PC-9 (cell line): ENCODE data around the gene RASEF. TPM values are rescaled to one million over a fixed set of nuclear protein-coding genes. Genes with fewer than 3 reads are reported as not detected.
"Not testable (repeated sequence)": the region's sequence is repeated elsewhere in the genome, so short reads cannot be mapped to it uniquely, and the experiment has no call there.

Source experiments
- BruUV-seq: library from RNA; stranded (reverse); fragments of 400-500 nt; replicated peaks from 2 replicates; lab custom pipeline; 2021; lab: Mats Ljungman, UMichigan
- CTCF ChIA-PET: fragments of 300-600 bp; sonication (Branson Sonifier 250); formaldehyde crosslinking; loops from one replicate; lab custom pipeline; 2022; ENCODE audit warnings: antibody characterized with exemption; lab: Charles Lee
- POLR2A ChIA-PET: fragments of 300-600 bp; sonication (Branson Sonifier 250); formaldehyde crosslinking; loops from one replicate; lab custom pipeline; 2022; ENCODE audit warnings: antibody characterized with exemption; ENCODE audit not compliant: unreplicated experiment; lab: Charles Lee
- DNase-seq, 2 experiments: peaks; one replicate each; pipeline versions ENCODE4 v3.0.0 to v3.0.0-alpha.2; 2015 to 2022; ENCODE audit warnings: mixed read lengths in 1 of 2
- H2AFZ ChIP-seq: fragments of 200-600 bp; sonication (generic); 2 replicates; pipeline ENCODE4 v1.8.1; 2017; ENCODE audit warnings: antibody characterized with exemption
- H3F3A ChIP-seq: fragments of 200-600 bp; sonication (generic); 2 replicates; pipeline ENCODE4 v1.8.1; 2017; ENCODE audit warnings: antibody characterized with exemption, mild to moderate bottlenecking, low read depth; ENCODE audit not compliant: insufficient read depth
- H3K27ac ChIP-seq: fragments of 200-600 bp; sonication (generic); 2 replicates; pipeline ENCODE4 v1.6.1; 2016; ENCODE audit warnings: mixed run types
- H3K27me3 ChIP-seq: fragments of 200-600 bp; sonication (generic); 2 replicates; pipeline ENCODE4 v1.6.1; 2016; ENCODE audit warnings: low read depth, mixed run types; ENCODE audit not compliant: insufficient read depth
- H3K36me3 ChIP-seq: fragments of 200-600 bp; sonication (generic); 2 replicates; pipeline ENCODE4 v1.6.1; 2016; ENCODE audit warnings: low read depth, mixed run types
- H3K4me1 ChIP-seq: fragments of 200-600 bp; sonication (generic); replicated peaks from 2 replicates; pipeline ENCODE4 v1.6.1; 2016; ENCODE audit warnings: mixed run types; ENCODE audit not compliant: insufficient read depth
- H3K4me2 ChIP-seq: fragments of 200-600 bp; sonication (generic); 2 replicates; pipeline ENCODE4 v1.6.1; 2017; ENCODE audit warnings: mixed run types
- H3K4me3 ChIP-seq: fragments of 200-600 bp; sonication (generic); 2 replicates; pipeline ENCODE4 v1.6.1; 2016; ENCODE audit warnings: mixed run types
- H3K79me2 ChIP-seq: fragments of 200-600 bp; sonication (generic); 2 replicates; pipeline ENCODE4 v1.6.1; 2017; ENCODE audit warnings: low read depth, mixed run types
- H3K9me2 ChIP-seq: fragments of 200-600 bp; sonication (generic); 2 replicates; pipeline ENCODE4 v1.8.1; 2017; ENCODE audit warnings: mild to moderate bottlenecking; ENCODE audit not compliant: insufficient read depth
- H3K9me3 ChIP-seq: fragments of 200-600 bp; sonication (generic); 2 replicates; pipeline ENCODE4 v1.8.1; 2016; ENCODE audit warnings: low read depth; ENCODE audit not compliant: insufficient read depth
- H4K20me1 ChIP-seq: fragments of 200-600 bp; sonication (generic); 2 replicates; pipeline ENCODE4 v1.8.1; 2017; ENCODE audit not compliant: insufficient read depth
- CTCF ChIP-seq: fragments of 200-600 bp; sonication (generic); conservative IDR thresholded peaks from 2 replicates; pipeline ENCODE4 v1.6.1; 2017; ENCODE audit warnings: mixed run types, antibody characterized with exemption, mild to moderate bottlenecking, moderate library complexity
- EZH2 ChIP-seq: fragments of 200-600 bp; sonication (generic); IDR thresholded peaks from 2 replicates; pipeline ENCODE4 v1.8.0; 2017; ENCODE audit warnings: antibody characterized with exemption, low read depth
- intact Hi-C: fragments of 100-400 bp; cut with micrococcal nuclease; formaldehyde crosslinking; loops from one replicate; pipeline ENCODE4 v1.10.0; 2022; ENCODE audit not compliant: unreplicated experiment
- total RNA-seq: library from RNA; stranded (reverse); gene quantifications from 2 replicates; pipeline ENCODE4 v1.2.3, GENCODE V29; 2021

The RASEF gene
- total RNA-seq, 1 experiment from 2014 or later, result 12.8 TPM

- H3F3A ChIP-seq, H3K4me3 ChIP-seq, H4K20me1 ChIP-seq, H3K27me3 ChIP-seq, H3K9me2 ChIP-seq, H3K4me2 ChIP-seq, H3K27ac ChIP-seq, intact Hi-C loops, H3K9me3 ChIP-seq, H3K4me1 ChIP-seq, H3K36me3 ChIP-seq, H3K79me2 ChIP-seq, POLR2A ChIA-PET, BruUV-seq, H2AFZ ChIP-seq, DNase-seq, CTCF ChIA-PET: not testable (repeated sequence)
Observed at GRCh38 chr9:83072498-83072897, 9.6 kb upstream of the RASEF start.

GRCh38 chr9:83071626-83072025 lies 8.7 kb upstream of the RASEF start:
- Histone ChIP-seq H3K27me3 (no peaks in the 10 kb centered on the region), H3K9me2 (0 out of 2 replicates have a peak, but pooled peaks cover 6% of the 10 kb centered on the region), H4K20me1 (no peaks in the 10 kb centered on the region), H3K36me3 (no peaks in the 10 kb centered on the region; the same call in 1 of the 2 replicates), H3K4me2 (no peak overlapping the region), H3K4me1 (no peaks in the 10 kb centered on the region), H3K79me2 (no peaks in the 10 kb centered on the region), H3K4me3 (no peak overlapping the region), H2AFZ (no peak overlapping the region), H3K27ac (no peak overlapping the region), H3K9me3 (0 out of 2 replicates have a peak, but pooled peaks cover 4% of the 10 kb centered on the region), H3F3A (no peaks in the 10 kb centered on the region)
- no TSS peak for BruUV-seq
- ChIA-PET POLR2A (no interaction called here), CTCF (no interaction called here)
- TF ChIP-seq CTCF, result no peak
- no peak for TF ChIP-seq EZH2
- DNase-seq, result no peak
- intact Hi-C loops, result no loop called here

GRCh38 chr9:83070261-83070660 lies 7.3 kb upstream of the RASEF start:
- Histone ChIP-seq H2AFZ (no peak overlapping the region), H4K20me1 (no peaks in the 10 kb centered on the region), H3K4me1 (no peaks in the 10 kb centered on the region), H3K36me3 (no peaks in the 10 kb centered on the region; the same call in 1 of the 2 replicates), H3K79me2 (no peaks in the 10 kb centered on the region), H3F3A (no peaks in the 10 kb centered on the region), H3K4me3 (no peak overlapping the region), H3K9me3 (peaks cover 4% of the 10 kb centered on the region; the same call in 1 of the 2 replicates), H3K27me3 (no peaks in the 10 kb centered on the region), H3K4me2 (no peak overlapping the region), H3K9me2 (0 out of 2 replicates have a peak, but pooled peaks cover 6% of the 10 kb centered on the region), H3K27ac (no peak overlapping the region)
- intact Hi-C loops, result no loop called here
- BruUV-seq, result no TSS peak
- DNase-seq, result no peak
- no peak for TF ChIP-seq CTCF
- TF ChIP-seq EZH2, result no peak
- POLR2A ChIA-PET, result no interaction called here
- CTCF ChIA-PET, result no interaction called here

DNA sequence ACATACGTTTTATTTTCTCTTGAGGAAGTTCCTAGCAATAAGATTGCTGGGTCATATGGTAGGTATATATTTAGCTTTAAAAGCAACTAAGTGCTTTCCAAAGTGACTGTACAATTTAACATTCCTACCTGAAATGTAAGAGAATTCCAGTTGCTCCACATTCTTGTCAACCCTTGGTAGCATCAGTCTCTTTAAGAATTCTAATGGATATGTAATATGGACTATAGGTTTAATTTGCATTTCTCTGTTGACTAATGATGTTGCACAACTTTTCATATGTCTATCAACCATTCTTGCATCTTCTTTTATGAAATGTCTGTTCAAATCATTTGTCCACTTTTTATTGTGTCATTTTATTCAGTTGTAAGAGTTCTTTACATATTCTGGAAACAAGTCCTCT lies 6.7 kb upstream of the RASEF start:
- H3F3A ChIP-seq, result no peaks in the 10 kb centered on the region; the same call in 1 of the 2 replicates
- no peaks in the 10 kb centered on the region for H3K27me3 ChIP-seq
- H3K4me1 ChIP-seq, result peaks cover under 1% of the 10 kb centered on the region
- no peak overlapping the region for H3K4me3 ChIP-seq
- intact Hi-C loops, result no loop called here
- H3K79me2 ChIP-seq, result 0 out of 2 replicates have a peak, but pooled peaks cover 2% of the 10 kb centered on the region
- peaks cover 4% of the 10 kb centered on the region; the same call in 1 of the 2 replicates for H3K9me3 ChIP-seq
- H3K27ac ChIP-seq, result no peak overlapping the region
- CTCF ChIA-PET, result no interaction called here
- H4K20me1 ChIP-seq, result no peaks in the 10 kb centered on the region
- DNase-seq, result no peak
- TF ChIP-seq CTCF, result no peak
- no peak for TF ChIP-seq EZH2
- no TSS peak for BruUV-seq
- no peak overlapping the region for H3K4me2 ChIP-seq
- POLR2A ChIA-PET, result no interaction called here
- H2AFZ ChIP-seq, result no peak overlapping the region
- H3K36me3 ChIP-seq, result no peaks in the 10 kb centered on the region; the same call in 1 of the 2 replicates
- H3K9me2 ChIP-seq, result 0 out of 2 replicates have a peak, but pooled peaks cover 6% of the 10 kb centered on the region
